ENCODE measurements around the gene ENTPD7.

DNA sequence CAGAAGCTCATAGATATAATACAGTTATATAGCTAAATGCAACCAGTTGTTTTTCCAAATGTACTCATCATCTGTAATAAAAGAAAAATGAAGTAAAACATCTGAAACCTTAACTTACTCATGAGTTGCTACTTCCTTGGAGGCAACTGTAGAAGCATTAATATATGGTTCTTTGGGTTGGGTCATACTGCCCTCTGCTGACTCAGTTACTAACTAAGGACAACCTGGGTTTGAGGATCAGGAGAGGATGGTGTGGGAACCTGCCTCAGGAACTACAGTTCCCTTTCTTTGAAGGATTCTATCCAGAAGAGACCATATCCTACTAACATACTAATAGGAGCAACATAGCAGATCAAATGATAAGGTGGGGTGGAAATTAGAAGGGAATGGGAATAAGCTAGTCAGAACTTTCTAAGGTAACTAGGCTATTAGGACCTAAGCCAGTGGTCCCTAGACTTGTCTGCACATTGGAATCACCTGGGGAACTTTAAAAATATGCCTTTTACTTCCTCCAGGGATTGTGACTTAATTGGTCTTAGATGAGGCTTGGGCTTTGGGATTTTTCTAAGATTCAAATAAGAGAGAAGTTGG is 51.9 kb downstream of the ENTPD7 start:
- TF ChIP-seq, protein P1, sequence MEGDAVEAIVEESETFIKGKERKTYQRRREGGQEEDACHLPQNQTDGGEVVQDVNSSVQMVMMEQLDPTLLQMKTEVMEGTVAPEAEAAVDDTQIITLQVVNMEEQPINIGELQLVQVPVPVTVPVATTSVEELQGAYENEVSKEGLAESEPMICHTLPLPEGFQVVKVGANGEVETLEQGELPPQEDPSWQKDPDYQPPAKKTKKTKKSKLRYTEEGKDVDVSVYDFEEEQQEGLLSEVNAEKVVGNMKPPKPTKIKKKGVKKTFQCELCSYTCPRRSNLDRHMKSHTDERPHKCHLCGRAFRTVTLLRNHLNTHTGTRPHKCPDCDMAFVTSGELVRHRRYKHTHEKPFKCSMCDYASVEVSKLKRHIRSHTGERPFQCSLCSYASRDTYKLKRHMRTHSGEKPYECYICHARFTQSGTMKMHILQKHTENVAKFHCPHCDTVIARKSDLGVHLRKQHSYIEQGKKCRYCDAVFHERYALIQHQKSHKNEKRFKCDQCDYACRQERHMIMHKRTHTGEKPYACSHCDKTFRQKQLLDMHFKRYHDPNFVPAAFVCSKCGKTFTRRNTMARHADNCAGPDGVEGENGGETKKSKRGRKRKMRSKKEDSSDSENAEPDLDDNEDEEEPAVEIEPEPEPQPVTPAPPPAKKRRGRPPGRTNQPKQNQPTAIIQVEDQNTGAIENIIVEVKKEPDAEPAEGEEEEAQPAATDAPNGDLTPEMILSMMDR (IDR thresholded peaks at IDR 0.05) = peak; percentile 33 to 43 (median 34)
- TF ChIP-seq EP300 (IDR thresholded peaks at IDR 0.05) (no peak), POLR2A (IDR thresholded peaks at IDR 0.05; ENCODE audit: low read depth) (no peak), POLR2AphosphoS5 (IDR thresholded peaks at IDR 0.05) (no peak)

Measured in esophagus muscularis mucosa (tissue), 4 donors.